Lower leg skin (tissue), 4 donors: Measurements from ENCODE around the gene NEURL1B. TPM values are rescaled to one million over a fixed set of nuclear protein-coding genes. Genes with fewer than 3 reads are reported as not detected.

ENCODE experiments used
- DNase-seq, 2 donors: peaks; one replicate each; pipeline ENCODE4 v3.0.0-alpha.2; 2019; ENCODE audit warnings: low spot score in 2 of 2
- H3K4me3 ChIP-seq: fragments of 200-600 bp; sonication (generic); 2 replicates; pipeline ENCODE4 v1.5.1; 2017; ENCODE audit warnings: mild to moderate bottlenecking, low read depth; ENCODE audit not compliant: poor library complexity, severe bottlenecking
- POLR2A ChIP-seq, 2 donors: fragments of 450-650 bp; IDR thresholded peaks; one replicate each; pipeline ENCODE4 v1.6.1; 2016 to 2017; ENCODE audit warnings: antibody characterized with exemption in 2 of 2, mild to moderate bottlenecking in 1 of 2, moderate library complexity in 1 of 2
- WGBS, 2 donors: methylation state at CpG; one replicate each; pipeline ENCODE4 v1.1.5; 2018; 5-methylcytosine and 5-hydroxymethylcytosine counted together
- intact Hi-C: fragments of 100-400 bp; cut with DNase I; formaldehyde crosslinking; loops from one replicate; pipeline ENCODE4 v1.15.0; 2023; ENCODE audit warnings: low total_unique reads
- total RNA-seq, 4 donors: library from RNA; depleted of rRNA; stranded (reverse); fragments of >200 nt; gene quantifications; one replicate each; pipeline ENCODE4 v1.1.0, GENCODE V29; 2016
- TF ChIP-seq, protein P1 (sequence below), 3 donors: fragments of 450-650 bp; IDR thresholded peaks; one replicate each; pipeline ENCODE4 v1.5.1; 2016; ENCODE audit warnings: antibody characterized with exemption in 3 of 3, mild to moderate bottlenecking in 3 of 3, moderate library complexity in 2 of 3

NEURL1B gene
- total RNA-seq, 4 donors from 2014 or later: 12.5 to 34.8 (median 20.9) TPM

DNA sequence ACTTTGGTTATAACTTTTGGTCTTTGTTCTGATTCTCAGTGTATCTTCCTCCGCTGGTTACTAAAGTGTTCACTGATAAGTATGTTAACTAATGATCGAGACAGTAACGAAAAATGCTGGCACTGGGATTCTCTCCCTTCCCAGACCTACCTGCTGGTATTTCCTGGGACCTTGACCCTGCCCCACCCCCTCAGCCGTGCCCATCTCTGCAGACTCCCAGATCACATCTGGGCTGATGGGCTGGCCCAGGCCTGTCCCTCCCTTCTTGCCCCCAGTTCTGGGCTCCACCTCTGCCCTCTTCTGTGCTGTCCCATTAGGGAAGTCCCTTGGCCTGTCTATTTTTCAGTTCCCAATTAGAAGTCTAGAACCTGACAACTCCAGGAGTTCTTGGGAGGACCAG is 46.9 kb downstream of the NEURL1B start:
- intact Hi-C loops: no loop called here
- DNase-seq: no peak
- TF ChIP-seq POLR2A (IDR thresholded peaks at IDR 0.05): no peak
- TF ChIP-seq, protein P1, sequence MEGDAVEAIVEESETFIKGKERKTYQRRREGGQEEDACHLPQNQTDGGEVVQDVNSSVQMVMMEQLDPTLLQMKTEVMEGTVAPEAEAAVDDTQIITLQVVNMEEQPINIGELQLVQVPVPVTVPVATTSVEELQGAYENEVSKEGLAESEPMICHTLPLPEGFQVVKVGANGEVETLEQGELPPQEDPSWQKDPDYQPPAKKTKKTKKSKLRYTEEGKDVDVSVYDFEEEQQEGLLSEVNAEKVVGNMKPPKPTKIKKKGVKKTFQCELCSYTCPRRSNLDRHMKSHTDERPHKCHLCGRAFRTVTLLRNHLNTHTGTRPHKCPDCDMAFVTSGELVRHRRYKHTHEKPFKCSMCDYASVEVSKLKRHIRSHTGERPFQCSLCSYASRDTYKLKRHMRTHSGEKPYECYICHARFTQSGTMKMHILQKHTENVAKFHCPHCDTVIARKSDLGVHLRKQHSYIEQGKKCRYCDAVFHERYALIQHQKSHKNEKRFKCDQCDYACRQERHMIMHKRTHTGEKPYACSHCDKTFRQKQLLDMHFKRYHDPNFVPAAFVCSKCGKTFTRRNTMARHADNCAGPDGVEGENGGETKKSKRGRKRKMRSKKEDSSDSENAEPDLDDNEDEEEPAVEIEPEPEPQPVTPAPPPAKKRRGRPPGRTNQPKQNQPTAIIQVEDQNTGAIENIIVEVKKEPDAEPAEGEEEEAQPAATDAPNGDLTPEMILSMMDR (IDR thresholded peaks at IDR 0.05): no peak
- no peak overlapping the region for H3K4me3 ChIP-seq
- WGBS, 2 donors: 76 to 81% methylated on average over 4 of the region's 4 CpGs

DNA sequence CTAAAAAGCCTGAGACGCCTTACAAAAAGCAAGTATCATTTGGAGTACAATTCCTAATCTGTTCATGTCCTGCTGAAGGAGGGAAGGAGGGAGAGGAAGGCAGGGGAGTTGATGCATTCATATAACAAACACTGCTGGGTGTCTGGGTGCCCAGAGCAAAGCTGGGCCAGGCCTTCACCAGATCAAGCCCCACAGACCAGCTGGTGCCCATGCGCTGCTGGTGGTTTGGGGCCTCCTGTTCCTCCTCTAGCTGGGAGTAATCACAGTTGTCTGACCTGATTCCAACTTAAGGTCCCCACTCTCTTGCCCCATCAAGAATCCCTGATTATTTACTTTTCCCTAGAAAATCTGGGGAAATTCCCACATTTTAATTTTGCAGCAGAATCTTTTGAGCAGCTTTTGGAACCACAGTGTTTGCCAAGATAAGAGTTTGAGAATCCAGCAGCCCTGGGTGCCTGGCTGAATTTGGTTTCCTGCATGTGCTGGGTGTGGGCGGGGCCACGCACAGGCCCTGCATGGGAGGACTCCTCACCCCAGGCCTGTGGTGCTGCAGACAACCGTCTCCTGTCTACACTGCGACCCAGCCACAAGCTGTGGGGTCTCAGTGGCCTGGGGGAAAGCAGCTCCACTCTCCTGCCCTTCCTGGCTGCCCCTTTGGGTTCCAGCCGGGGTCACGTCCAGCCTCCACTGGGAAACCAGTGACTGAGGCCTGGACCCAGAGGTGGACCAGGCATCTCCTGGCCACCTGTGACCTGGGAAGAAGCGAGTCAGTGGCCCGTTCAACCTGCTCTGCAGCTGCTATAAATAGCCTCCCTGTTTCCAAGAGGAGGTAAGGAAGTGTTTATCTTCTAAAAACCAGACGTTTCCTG is 47.5 kb downstream of the NEURL1B start:
- no peak for DNase-seq
- intact Hi-C loops: no loop called here
- 48 to 49% methylated on average over 7 to 11 of the region's 11 CpGs for WGBS, 2 donors
- no peak for TF ChIP-seq POLR2A (IDR thresholded peaks at IDR 0.05)
- TF ChIP-seq, protein P1 (IDR thresholded peaks at IDR 0.05): no peak
- no peak overlapping the region for H3K4me3 ChIP-seq

- no peak overlapping the region for H3K4me3 ChIP-seq
- intact Hi-C loops: no loop called here
- DNase-seq: no peak
- TF ChIP-seq POLR2A (IDR thresholded peaks at IDR 0.05): no peak
- TF ChIP-seq, protein P1 (IDR thresholded peaks at IDR 0.05): no peak
- WGBS, 2 donors: 56 to 60% methylated on average over 7 of the region's 7 CpGs
Measured at GRCh38 chr5:172689218-172689572, 48.1 kb downstream of the NEURL1B start.

GRCh38 chr5:172689801-172690200 is 48.7 kb downstream of the NEURL1B start:
- no peak overlapping the region for H3K4me3 ChIP-seq
- no peak for TF ChIP-seq POLR2A (IDR thresholded peaks at IDR 0.05)
- TF ChIP-seq, protein P1 (IDR thresholded peaks at IDR 0.05): no peak
- 77 to 84% methylated on average over 7 to 10 of the region's 10 CpGs for WGBS, 2 donors
- no peak for DNase-seq
- intact Hi-C loops: no loop called here

- DNase-seq: no peak
- 85 to 88% methylated on average over 23 to 24 of the region's 24 CpGs for WGBS, 2 donors
- no peak for TF ChIP-seq POLR2A (IDR thresholded peaks at IDR 0.05)
- TF ChIP-seq, protein P1 (IDR thresholded peaks at IDR 0.05): no peak
- no peak overlapping the region for H3K4me3 ChIP-seq
- intact Hi-C loops: no loop called here
Measured at GRCh38 chr5:172690258-172691075, 49.4 kb downstream of the NEURL1B start.
